Osteoblast (primary cell): ENCODE results near the gene STRA6. TPM values are rescaled to one million over a fixed set of nuclear protein-coding genes. Genes with fewer than 3 reads are reported as not detected.

Experiments
- DNase-seq: peaks from one replicate; pipeline ENCODE4 v3.0.0; 2011; ENCODE audit warnings: low spot score, mixed read lengths; ENCODE audit not compliant: insufficient read length; ENCODE audit errors: missing footprints
- H2AFZ ChIP-seq: 2 replicates; pipeline ENCODE4 v1.6.0; 2011; ENCODE audit warnings: mild to moderate bottlenecking, low read length
- H3K27ac ChIP-seq: 2 replicates; pipeline ENCODE4 v1.5.1; 2011; ENCODE audit warnings: mild to moderate bottlenecking, low read depth, low read length, moderate library complexity
- H3K27me3 ChIP-seq: 2 replicates; pipeline ENCODE4 v1.6.0; 2012; ENCODE audit warnings: mild to moderate bottlenecking, control low read depth, inconsistent platforms, low read length, moderate library complexity; ENCODE audit not compliant: insufficient read depth
- H3K36me3 ChIP-seq: 2 replicates; pipeline ENCODE4 v1.5.1; 2011; ENCODE audit warnings: mild to moderate bottlenecking, low read length, control low read depth, moderate library complexity; ENCODE audit not compliant: insufficient read depth
- H3K4me1 ChIP-seq: 2 replicates; pipeline ENCODE4 v1.5.1; 2011; ENCODE audit warnings: mild to moderate bottlenecking, low read length, control low read depth, moderate library complexity; ENCODE audit not compliant: insufficient read depth
- H3K4me2 ChIP-seq: 2 replicates; pipeline ENCODE4 v1.6.0; 2011; ENCODE audit warnings: mild to moderate bottlenecking, low read length; ENCODE audit not compliant: insufficient read depth
- H3K4me3 ChIP-seq: fragments of 200-600 bp; sonication (generic); 3 replicates; pipeline ENCODE4 v1.5.1; 2012; ENCODE audit warnings: mild to moderate bottlenecking, low read length, inconsistent platforms; ENCODE audit not compliant: insufficient read depth
- H3K79me2 ChIP-seq: 2 replicates; pipeline ENCODE4 v1.6.0; 2012; ENCODE audit warnings: mild to moderate bottlenecking, low read length, control low read depth, inconsistent platforms; ENCODE audit not compliant: insufficient read depth
- H3K9me3 ChIP-seq: 2 replicates; pipeline ENCODE4 v1.5.1; 2011; ENCODE audit warnings: low read depth, low read length, control low read depth
- H4K20me1 ChIP-seq: 2 replicates; pipeline ENCODE4 v1.6.0; 2012; ENCODE audit warnings: mild to moderate bottlenecking, low read length, control low read depth; ENCODE audit not compliant: insufficient read depth
- total RNA-seq: library from RNA; depleted of rRNA; stranded (reverse); fragments of >200 nt; gene quantifications from 2 replicates; pipeline ENCODE4 v1.2.3, GENCODE V29; 2012
- TF ChIP-seq, protein P1 (sequence below): IDR thresholded peaks from 2 replicates; pipeline ENCODE4 v1.5.1; 2011; ENCODE audit warnings: mild to moderate bottlenecking, low read depth, low read length, moderate library complexity; ENCODE audit errors: extremely low read depth

The STRA6 gene
- total RNA-seq, 1 donor, result 0.36 TPM

DNA sequence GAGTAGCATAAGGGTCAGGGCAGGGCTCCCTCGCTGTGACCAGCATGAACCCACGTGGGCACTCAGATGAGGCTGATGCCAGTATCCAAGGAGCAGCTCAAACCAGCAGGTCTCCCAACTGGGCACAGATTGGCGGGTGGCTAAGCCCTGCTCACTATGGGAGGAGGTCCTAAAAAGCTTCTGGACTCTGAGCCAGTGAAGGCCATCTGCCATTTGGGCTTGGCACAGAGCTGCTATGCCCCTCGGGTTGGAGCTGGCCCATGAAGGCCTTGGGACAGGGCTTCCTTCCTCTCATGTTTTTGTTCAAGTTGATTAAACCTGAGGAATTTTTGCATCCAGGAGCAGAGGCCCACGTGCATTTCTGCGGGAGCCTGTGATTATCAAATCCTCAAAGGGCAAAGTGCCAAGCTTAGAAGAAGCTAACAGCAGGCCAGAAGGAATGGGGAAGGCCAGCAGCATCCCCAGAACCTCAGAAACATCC lies 4.3 kb upstream of the STRA6 start:
- Histone ChIP-seq H3K9me3 (no peaks in the 10 kb centered on the region), H3K27ac (no peak overlapping the region), H3K27me3 (no peaks in the 10 kb centered on the region), H3K4me3 (no peak overlapping the region), H3K36me3 (no peaks in the 10 kb centered on the region), H3K79me2 (no peaks in the 10 kb centered on the region), H3K4me1 (peaks cover 38% of the 10 kb centered on the region), H2AFZ (no peak overlapping the region), H4K20me1 (no peaks in the 10 kb centered on the region), H3K4me2 (no peak overlapping the region)
- peak; percentile 61 for DNase-seq
- TF ChIP-seq, protein P1, sequence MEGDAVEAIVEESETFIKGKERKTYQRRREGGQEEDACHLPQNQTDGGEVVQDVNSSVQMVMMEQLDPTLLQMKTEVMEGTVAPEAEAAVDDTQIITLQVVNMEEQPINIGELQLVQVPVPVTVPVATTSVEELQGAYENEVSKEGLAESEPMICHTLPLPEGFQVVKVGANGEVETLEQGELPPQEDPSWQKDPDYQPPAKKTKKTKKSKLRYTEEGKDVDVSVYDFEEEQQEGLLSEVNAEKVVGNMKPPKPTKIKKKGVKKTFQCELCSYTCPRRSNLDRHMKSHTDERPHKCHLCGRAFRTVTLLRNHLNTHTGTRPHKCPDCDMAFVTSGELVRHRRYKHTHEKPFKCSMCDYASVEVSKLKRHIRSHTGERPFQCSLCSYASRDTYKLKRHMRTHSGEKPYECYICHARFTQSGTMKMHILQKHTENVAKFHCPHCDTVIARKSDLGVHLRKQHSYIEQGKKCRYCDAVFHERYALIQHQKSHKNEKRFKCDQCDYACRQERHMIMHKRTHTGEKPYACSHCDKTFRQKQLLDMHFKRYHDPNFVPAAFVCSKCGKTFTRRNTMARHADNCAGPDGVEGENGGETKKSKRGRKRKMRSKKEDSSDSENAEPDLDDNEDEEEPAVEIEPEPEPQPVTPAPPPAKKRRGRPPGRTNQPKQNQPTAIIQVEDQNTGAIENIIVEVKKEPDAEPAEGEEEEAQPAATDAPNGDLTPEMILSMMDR, result no peak

DNA sequence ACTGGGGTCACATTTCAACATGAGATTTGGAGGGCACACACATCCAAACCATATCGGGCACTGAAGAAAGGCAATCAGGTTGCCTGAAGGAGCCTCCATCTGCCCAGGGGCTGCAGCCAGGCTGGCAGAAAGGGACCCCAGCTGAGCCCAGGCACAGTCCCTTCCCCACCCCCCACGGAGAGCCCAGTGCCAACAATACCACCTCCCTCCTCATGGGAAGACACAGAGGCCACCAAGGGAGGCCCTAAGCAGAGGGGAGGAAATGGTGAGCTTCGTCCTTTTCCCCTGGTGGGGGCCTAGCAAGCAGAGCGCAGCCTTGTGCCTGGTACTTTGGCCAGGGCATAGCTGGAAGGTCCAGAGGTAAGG lies 3.0 kb upstream of the STRA6 start:
- peaks cover 46% of the 10 kb centered on the region for H3K4me1 ChIP-seq
- no peaks in the 10 kb centered on the region for H4K20me1 ChIP-seq
- no peak overlapping the region for H3K4me2 ChIP-seq
- no peaks in the 10 kb centered on the region for H3K9me3 ChIP-seq
- H3K27me3 ChIP-seq, result no peaks in the 10 kb centered on the region
- no peaks in the 10 kb centered on the region for H3K36me3 ChIP-seq
- no peak overlapping the region for H3K4me3 ChIP-seq
- TF ChIP-seq, protein P1, result no peak
- DNase-seq, result peak; percentile 38
- no peaks in the 10 kb centered on the region for H3K79me2 ChIP-seq
- no peak overlapping the region for H2AFZ ChIP-seq
- no peak overlapping the region for H3K27ac ChIP-seq

DNA sequence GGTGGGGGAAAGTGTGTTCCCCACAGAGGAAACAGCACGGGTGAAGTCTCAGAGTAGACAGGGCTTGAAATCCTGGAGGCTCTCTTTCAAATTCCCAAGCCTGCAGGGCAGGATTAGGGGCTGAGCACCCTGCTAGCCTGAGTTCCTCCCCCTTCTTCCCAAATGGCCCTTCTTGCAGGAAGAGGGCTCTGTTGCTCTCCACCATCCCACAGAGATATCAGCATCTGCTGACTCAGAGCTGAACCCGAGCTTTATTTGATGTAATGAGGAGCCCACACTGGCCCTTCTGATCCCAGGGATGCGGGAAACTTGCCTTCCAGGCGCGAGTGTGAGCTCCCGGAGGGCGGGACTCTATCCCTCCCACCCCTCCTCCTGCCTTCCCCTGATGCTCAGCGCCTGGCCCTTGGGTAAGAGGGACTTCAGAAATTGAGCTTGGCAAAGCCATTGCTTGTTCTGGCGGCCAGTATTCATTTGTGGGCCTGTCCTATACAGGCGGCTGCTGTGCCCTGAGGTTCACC lies 1.4 kb upstream of the STRA6 start:
- Histone ChIP-seq H3K27ac (peak overlapping the region; percentile 27), H3K79me2 (no peaks in the 10 kb centered on the region), H3K27me3 (no peaks in the 10 kb centered on the region), H3K4me2 (no peak overlapping the region), H3K4me3 (no peak overlapping the region), H2AFZ (peak overlapping the region; percentile 1), H3K9me3 (no peaks in the 10 kb centered on the region), H3K4me1 (peaks cover 36% of the 10 kb centered on the region), H4K20me1 (no peaks in the 10 kb centered on the region), H3K36me3 (no peaks in the 10 kb centered on the region)
- DNase-seq, result peak; percentile 94
- TF ChIP-seq, protein P1, result no peak

DNA sequence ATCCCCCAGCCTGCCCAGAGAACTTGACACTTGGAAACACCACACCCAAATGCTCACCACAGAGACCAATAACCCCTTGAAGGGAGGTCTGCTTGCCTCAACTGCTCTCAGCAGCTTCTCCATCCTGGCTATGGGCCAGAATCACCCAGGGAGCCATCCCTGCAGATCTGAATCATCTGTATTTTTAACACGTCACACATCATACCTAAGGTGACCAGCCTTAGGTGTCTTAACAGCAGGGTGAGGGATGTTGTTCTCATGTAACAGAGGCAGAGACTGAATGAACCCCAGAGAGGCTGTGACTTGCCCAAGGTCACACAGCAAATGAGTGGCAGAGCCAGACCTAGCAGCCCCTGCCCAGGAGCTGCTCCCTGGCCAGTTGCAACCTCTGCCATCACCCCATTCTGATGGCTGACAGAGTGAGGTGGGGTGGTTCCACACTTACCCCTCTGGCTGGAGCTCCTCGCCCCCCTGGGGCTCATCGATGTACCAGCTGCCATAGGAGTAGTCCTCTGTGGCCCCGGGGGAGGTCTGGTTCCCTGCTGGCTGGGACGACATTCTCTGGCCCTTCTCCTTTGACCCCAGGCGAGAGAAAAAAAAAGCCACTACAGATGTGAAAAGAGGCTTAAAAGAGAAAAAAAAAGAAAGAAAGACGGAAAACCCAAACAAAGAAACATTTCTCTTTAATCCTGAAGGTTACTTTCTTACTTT lies 722 bp downstream of the STRA6 start:
- Histone ChIP-seq H3K36me3 (no peaks in the 10 kb centered on the region), H3K79me2 (no peaks in the 10 kb centered on the region), H3K9me3 (no peaks in the 10 kb centered on the region), H3K27me3 (no peaks in the 10 kb centered on the region), H3K4me1 (peaks cover 36% of the 10 kb centered on the region), H3K27ac (peak overlapping the region; percentile 52), H2AFZ (no peak overlapping the region), H3K4me3 (no peak overlapping the region), H4K20me1 (no peaks in the 10 kb centered on the region), H3K4me2 (no peak overlapping the region)
- TF ChIP-seq, protein P1, result no peak
- peak; percentile 91 for DNase-seq
